HG03066 (cell line): ENCODE measurements around the gene CYRIA.

Experiments used
- ATAC-seq: cut with Tn5 transposase; IDR thresholded peaks from one replicate; pipeline ENCODE4 v1.9.1; 2021; ENCODE audit warnings: low read depth; ENCODE audit not compliant: unreplicated experiment

Gene CYRIA

GRCh38 chr2:16665748-16666448, at the start of gene CYRIA:
Gene CYRIA (minus strand): TSS chr2:16665834. CDS start chr2:16588119, 77,715 bp downstream.
- peak; percentile 61 for ATAC-seq

GRCh38 chr2:16713011-16713423, 47.4 kb upstream of the CYRIA start:
- ATAC-seq, result peak; percentile 75

- no peak for ATAC-seq
Measured at GRCh38 chr2:16709769-16710168, 44.1 kb upstream of the CYRIA start.

- ATAC-seq, result no peak
Measured at GRCh38 chr2:16708173-16708572, 42.5 kb upstream of the CYRIA start.

GRCh38 chr2:16707014-16707623, 41.5 kb upstream of the CYRIA start:
- ATAC-seq, result no peak

- no peak for ATAC-seq
Measured at GRCh38 chr2:16700551-16701259, 35.1 kb upstream of the CYRIA start.

GRCh38 chr2:16693854-16694253, 28.2 kb upstream of the CYRIA start:
- no peak for ATAC-seq

- ATAC-seq, result no peak
Measured at GRCh38 chr2:16691261-16691660, 25.6 kb upstream of the CYRIA start.

GRCh38 chr2:16687955-16688354, 22.3 kb upstream of the CYRIA start:
- ATAC-seq, result no peak

- no peak for ATAC-seq
Measured at GRCh38 chr2:16687222-16687621, 21.6 kb upstream of the CYRIA start.

GRCh38 chr2:16686641-16687040, 21.0 kb upstream of the CYRIA start:
- ATAC-seq, result no peak

GRCh38 chr2:16685340-16685715, 19.7 kb upstream of the CYRIA start:
- no peak for ATAC-seq

GRCh38 chr2:16684676-16685339, 19.2 kb upstream of the CYRIA start:
- no peak for ATAC-seq

- ATAC-seq, result no peak
Measured at GRCh38 chr2:16683576-16683975, 17.9 kb upstream of the CYRIA start.

- ATAC-seq, result no peak
Measured at GRCh38 chr2:16682431-16683118, 16.9 kb upstream of the CYRIA start.

- no peak for ATAC-seq
Measured at GRCh38 chr2:16680781-16681180, 15.1 kb upstream of the CYRIA start.

- ATAC-seq, result no peak
Measured at GRCh38 chr2:16680304-16680703, 14.7 kb upstream of the CYRIA start.

- ATAC-seq, result no peak
Measured at GRCh38 chr2:16678964-16679363, 13.3 kb upstream of the CYRIA start.

GRCh38 chr2:16677875-16678274, 12.2 kb upstream of the CYRIA start:
- ATAC-seq, result no peak

- ATAC-seq, result no peak
Measured at GRCh38 chr2:16675781-16676180, 10.1 kb upstream of the CYRIA start.

GRCh38 chr2:16674154-16674553, 8.5 kb upstream of the CYRIA start:
- no peak for ATAC-seq
